Measurements from ENCODE around the gene PRR5L.

DNA sequence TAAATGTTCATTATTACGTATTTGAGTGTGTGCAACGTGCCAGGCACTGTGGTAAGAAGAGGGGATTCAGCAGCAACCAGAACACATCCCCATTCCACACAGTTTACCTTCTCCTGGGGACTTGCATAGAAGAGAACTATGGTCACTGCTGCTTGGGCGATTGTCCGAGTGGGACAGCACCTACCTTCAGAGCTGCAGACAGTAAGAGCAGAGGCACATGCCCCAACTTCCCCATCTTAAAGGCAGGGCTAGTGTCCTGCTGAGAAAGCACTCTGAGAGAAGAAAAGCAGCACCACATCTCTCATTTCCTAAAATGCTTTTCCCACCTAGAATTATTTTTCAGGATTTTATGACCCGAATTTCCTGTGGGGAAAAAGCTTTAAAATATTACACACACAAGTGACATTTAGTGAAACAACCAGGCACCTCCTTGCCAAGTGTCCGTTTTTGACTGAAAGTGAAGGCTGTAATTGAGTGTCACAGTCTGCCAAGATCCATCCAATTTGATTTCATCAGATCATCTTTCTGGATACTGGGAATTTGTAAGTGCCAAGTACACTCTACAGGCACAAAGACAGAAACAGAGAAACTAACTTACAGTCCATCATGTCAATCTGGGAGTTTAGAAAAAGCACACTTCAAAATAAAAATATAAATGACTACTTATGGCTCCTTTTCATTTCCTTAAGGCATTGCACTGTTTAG, 189.4 kb downstream of the PRR5L start:
- TF ChIP-seq, protein P1, sequence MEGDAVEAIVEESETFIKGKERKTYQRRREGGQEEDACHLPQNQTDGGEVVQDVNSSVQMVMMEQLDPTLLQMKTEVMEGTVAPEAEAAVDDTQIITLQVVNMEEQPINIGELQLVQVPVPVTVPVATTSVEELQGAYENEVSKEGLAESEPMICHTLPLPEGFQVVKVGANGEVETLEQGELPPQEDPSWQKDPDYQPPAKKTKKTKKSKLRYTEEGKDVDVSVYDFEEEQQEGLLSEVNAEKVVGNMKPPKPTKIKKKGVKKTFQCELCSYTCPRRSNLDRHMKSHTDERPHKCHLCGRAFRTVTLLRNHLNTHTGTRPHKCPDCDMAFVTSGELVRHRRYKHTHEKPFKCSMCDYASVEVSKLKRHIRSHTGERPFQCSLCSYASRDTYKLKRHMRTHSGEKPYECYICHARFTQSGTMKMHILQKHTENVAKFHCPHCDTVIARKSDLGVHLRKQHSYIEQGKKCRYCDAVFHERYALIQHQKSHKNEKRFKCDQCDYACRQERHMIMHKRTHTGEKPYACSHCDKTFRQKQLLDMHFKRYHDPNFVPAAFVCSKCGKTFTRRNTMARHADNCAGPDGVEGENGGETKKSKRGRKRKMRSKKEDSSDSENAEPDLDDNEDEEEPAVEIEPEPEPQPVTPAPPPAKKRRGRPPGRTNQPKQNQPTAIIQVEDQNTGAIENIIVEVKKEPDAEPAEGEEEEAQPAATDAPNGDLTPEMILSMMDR (IDR thresholded peaks at IDR 0.05), result no peak
- TF ChIP-seq EP300 (IDR thresholded peaks at IDR 0.05), result no peak
- no peak for TF ChIP-seq POLR2AphosphoS5 (IDR thresholded peaks at IDR 0.05)

Measured in sigmoid colon (tissue), 4 donors.